Omental fat pad (tissue), 4 donors: ENCODE measurements around the gene NUP205. TPM values are rescaled to one million over a fixed set of nuclear protein-coding genes. Genes with fewer than 3 reads are reported as not detected.

Source experiments
- ATAC-seq: fragments of 150-250 bp; one replicate; pipeline ENCODE4 v1.9.1; 2016; ENCODE audit warnings: mild to moderate bottlenecking, moderate library complexity; ENCODE audit not compliant: low FRiP score
- DNase-seq: peaks from one replicate; pipeline ENCODE4 v3.0.0-alpha.2; 2019; ENCODE audit warnings: low spot score
- CTCF ChIP-seq, 3 donors: fragments of 450-650 bp; IDR thresholded peaks; one replicate each; pipeline ENCODE4 v1.5.1; 2016 to 2017; ENCODE audit warnings: antibody characterized with exemption in 3 of 3, mild to moderate bottlenecking in 3 of 3, moderate library complexity in 2 of 3
- total RNA-seq, 4 donors: library from RNA; depleted of rRNA; stranded (reverse); fragments of >200 nt; gene quantifications; one replicate each; pipeline ENCODE4 v1.1.0, GENCODE V29; 2016

NUP205 gene
- total RNA-seq, 4 donors from 2014 or later: 26.7 to 37.5 (median 30.7) TPM

- TF ChIP-seq CTCF (IDR thresholded peaks at IDR 0.05): no peak
- DNase-seq (no peak), ATAC-seq (no peak)
Measured at GRCh38 chr7:135644729-135645128, 87.0 kb downstream of the NUP205 start.

- ATAC-seq: peak; percentile 69
- no peak for DNase-seq
- no peak for TF ChIP-seq CTCF (IDR thresholded peaks at IDR 0.05)
Measured at GRCh38 chr7:135645296-135645904, 87.7 kb downstream of the NUP205 start.

GRCh38 chr7:135647755-135648154 lies 90.0 kb downstream of the NUP205 start:
- ATAC-seq (no peak), DNase-seq (no peak)
- TF ChIP-seq CTCF (IDR thresholded peaks at IDR 0.05): no peak

GRCh38 chr7:135648235-135648634 lies 90.5 kb downstream of the NUP205 start:
- TF ChIP-seq CTCF (IDR thresholded peaks at IDR 0.05): no peak
- no peak for DNase-seq
- ATAC-seq: no peak

DNA sequence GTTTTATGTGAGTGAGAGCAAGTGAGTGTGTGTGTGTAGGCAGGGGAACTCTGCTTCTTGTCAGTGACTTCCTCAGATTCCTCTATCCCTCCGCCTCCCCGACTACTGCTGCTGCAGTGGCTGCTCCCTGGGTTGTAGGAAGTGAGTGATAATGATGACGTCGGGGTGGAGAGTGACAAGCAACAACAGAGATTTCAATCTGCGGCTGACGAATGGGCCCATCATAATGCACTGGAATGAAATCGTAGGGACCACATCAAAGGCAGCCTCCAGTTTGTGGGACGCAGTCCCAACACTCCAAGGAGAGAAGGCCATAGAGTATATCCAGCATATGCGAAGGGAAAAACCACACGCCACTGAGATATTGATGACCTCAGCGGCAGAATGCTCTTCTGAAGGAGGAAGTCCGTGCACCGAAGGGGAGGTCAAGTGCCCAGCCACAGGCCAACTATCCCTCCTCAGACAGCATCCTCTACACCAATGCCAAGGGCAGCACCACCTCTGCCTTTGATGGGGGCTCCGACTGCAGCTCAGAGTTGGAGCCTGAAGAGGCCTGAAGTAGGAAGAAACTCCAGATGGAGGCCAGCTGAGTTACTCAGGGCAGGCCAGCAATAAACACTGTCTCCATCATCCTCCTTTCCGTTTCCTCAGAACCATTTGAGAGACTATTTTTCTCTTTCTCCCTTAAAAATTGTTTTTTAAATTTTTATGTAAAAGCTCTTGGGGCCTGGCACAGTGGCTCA lies 93.3 kb downstream of the NUP205 start:
- ATAC-seq (peak; percentile 47), DNase-seq (no peak)
- no peak for TF ChIP-seq CTCF (IDR thresholded peaks at IDR 0.05)

DNA sequence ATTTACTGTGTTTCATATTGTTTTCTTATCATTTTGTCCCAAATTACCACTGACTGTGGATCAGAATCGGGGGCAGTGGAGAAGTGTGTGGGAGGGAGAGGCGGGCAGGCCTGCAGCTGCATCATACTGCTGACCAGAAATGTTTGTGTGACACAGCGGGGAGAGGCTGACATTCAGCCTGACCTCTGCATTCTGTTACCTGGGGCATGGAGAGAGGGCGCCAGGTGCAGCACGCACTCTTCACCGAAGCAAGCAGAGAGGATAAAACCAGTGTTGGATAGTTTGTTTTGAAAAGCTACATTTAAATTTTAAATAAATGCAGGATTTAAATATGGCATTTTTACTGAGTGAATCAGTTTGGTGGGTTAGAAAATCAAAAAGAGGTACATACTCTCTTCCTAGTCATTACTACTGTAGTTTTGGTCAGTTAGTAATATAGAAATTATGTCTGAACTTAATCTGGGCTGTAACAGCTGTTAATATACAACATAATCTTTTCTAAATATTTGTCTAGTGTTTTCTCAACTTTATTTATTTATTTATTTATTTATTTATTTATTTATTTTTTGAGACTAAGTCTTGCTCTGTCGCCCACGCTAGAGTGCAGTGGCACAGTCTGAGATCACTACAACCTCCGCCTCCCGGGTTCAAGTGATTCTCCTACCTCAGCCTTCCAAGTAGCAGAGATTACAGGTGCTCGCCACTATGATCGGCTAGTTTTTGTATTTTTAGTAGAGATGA lies 95.8 kb downstream of the NUP205 start:
- DNase-seq (no peak), ATAC-seq (no peak)
- TF ChIP-seq CTCF (IDR thresholded peaks at IDR 0.05): no peak
